ENCODE data around the gene GRAMD1B.

GRAMD1B gene

DNA sequence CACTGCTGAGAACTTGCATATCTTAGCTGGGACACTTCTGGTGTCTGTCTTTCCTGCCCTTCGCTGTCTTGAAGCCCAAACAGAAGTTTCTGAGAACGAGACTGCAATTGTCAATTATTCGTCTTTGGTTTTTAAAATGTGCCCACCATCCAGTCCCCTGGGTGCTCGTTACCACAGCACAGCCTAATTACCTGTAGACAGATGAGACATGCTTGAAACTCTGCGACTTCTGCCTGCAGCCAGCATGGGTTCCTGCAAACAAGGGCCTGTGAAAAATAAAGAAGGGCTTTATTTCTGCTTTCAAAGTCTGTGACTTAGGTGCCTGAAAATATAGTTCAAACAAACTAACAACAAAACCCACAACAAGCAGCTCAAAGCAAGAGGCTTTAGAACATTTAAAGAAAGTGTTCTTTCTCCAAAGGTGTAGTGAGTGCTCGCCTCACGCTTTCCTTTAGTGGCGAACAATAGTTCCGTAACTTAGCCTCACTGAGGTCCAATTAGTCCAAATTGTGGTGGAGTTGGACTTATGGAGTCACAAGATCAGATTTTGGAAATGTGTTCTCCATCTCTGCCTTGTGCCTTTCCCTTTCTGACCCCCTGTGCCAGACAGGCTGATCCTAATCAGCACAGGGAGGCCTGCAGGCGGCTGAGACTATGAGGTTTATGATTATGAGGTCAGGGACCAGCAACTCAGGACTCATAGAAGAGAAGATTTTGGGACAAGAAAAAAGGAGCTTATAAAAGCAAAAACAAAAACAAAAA is 20.4 kb upstream of the GRAMD1B start:
- no peak for DNase-seq

- no peak for DNase-seq
These were observed 19.9 kb upstream of the GRAMD1B start for GRCh38 chr11:123410218-123410549.

DNA sequence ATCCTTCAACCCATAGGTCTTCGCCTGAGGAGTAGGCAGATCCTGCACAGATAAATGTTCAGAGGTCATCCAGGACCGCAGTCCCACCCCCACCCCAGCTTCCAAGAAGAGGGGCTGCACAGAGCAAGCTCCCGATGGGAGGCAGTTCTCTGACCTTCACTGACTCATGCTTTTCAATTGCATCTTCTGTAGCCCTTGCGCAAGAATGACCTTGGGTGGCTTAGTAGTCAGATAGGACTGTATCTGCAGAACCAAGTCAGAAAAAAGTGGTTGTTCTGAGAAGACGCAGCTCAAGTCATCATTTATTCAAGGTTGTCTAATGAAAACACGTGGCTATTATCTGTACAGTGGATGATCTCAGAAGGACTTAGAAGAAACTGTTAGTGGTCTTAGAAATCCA is 16.4 kb upstream of the GRAMD1B start:
- no peak for DNase-seq

DNA sequence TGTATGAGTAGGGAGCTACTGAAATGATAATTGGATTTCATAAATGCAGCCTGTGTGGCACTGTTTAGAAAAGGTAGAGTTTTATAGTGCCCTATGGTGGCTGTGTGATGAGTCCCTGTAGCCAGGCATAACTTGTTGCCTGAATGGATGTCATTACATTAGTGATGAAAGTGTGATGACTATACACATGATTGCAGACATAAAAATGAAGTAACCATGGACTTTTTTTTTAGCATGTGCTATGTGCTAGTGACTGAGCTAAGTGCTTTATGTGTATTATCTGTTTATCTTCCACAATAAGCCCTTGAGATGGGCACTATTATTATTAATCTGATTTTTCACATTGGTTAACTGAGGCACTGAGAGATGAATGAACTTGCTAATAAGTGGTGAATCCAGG is 13.5 kb upstream of the GRAMD1B start:
- no peak for DNase-seq

DNA sequence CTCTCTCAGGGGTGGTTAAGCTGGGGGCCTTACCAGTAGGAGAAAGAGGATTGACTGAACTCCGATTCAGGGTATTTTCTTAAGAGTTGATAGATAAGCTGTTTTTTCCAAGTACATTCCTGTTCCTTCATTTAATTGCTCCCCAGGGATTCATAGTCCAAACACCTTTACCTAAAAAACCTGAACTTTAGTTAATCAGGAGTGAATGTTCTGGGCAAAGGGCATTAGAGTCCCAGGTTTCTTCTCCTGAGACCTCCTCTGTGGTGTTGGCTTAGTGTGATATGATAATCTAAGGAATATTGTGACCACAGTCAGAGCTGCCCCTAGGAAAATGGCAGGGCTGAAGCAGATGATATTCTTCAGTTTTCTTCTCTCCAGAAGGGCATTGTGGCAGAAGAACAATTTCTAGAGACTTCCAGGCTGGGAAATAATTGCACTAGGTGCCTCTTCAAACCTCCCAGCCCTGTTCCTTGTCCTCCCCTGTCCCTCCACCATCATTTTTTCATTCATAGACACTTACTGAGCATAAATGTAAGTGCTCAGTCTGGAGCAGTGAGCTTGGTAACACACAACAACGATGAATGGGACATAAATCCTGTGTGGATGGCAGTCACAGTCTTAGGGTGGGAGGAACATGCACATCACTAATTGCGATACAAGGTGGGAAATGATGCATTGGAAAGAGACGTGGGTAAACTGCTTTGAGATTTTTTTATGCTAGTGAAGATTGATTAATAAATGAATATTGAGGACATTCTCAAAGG is 11.5 kb upstream of the GRAMD1B start:
- no peak for DNase-seq

GRCh38 chr11:123419731-123420452 is 10.2 kb upstream of the GRAMD1B start:
- DNase-seq: no peak

- DNase-seq: no peak
These were observed 8.5 kb upstream of the GRAMD1B start for GRCh38 chr11:123421589-123421988.

- no peak for DNase-seq
These were observed 4.7 kb upstream of the GRAMD1B start for GRCh38 chr11:123425367-123425766.

DNA sequence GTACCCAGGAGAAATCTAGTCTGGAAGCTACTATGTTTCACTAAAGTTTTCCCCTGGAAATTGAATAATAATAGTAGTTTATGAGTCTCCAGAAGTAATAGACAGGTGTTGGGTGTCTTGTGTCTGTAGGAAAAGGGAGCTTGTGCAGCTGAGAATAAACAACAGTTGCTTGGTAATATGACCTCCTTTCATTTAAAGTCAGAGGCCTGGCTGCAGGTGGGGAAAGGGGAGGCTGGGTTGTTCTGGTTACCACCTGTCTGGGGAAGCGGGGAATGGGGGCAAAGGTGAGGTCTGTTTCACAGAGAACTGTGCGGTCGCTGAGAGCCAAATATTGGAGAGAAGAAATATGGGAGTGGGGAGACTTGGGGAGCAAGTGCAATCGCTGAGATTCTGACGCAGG is 3.3 kb upstream of the GRAMD1B start:
- DNase-seq: no peak

- no peak for DNase-seq
These were observed 2.7 kb upstream of the GRAMD1B start for GRCh38 chr11:123427405-123427804.

DNA sequence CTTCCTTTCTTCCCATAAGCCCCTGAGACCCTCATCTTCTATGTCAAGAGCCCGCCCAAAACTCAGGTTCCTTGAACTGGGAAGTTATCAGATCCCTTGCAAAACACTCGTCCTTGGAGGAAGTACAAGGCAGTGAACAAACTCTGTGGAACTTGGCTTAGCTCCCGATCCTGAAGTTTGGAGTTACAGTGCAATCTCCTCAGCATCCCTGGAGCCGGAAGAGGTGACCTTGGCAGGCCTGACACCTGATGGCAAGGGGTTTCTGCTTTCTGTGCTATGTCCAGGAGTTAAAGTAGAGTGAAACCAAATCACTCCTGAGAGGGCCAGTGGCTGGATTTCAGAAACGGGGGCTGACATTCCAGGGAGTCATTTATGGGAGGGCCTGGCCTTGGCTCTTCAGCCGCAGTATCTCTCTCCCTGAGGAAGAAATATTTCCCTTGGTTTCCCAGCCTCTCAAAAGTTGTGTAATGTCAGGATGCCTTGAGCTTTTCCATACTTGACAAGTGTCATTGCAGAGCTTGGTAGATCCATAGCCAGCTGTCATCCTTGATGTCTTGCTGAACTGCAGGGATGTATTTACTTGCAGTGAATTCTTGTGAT is 1.9 kb upstream of the GRAMD1B start:
- no peak for DNase-seq

GRCh38 chr11:123429336-123429735 is 733 bp upstream of the GRAMD1B start:
- no peak for DNase-seq

DNA sequence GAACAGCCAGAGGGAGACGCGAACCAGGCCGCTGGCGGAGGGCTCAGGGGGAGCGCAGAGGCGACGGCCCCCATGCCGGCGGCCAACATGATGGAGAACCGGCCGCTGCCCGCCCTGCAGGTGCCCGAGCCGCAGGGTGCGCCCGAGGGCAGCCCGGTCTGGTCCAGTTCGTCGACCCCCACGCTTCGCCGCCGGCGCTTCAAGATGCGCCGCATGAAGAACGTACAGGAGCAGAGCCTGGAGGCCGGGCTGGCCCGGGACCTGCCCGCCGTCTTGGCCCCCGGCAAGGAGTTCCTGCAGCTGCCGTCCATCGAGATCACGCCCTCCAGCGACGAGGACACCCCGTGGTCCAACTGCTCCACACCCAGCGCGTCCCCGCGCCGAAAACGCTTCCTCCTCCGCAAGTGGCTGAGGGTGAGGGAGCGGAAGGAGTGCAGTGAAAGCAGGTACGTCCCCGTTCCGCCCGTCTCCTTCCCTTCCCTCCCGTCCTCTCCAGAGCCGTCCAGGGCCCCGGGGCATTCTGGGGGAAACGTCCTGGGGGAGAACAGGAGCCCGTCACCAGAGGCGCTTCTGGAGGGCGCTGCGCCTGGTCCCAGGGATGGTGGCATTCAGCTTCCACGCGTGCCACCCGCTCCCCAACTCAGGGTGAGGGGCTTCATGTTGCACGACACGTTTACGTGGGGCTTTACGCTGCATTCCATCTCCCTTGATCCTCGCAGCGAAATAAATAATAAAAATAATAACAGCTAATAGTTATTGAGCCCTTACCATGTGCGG is 840 bp downstream of the GRAMD1B start:
- DNase-seq: peak; percentile 2 to 62 (median 26)

- DNase-seq: no peak
These were observed 1.6 kb downstream of the GRAMD1B start for GRCh38 chr11:123431619-123432018.

DNA sequence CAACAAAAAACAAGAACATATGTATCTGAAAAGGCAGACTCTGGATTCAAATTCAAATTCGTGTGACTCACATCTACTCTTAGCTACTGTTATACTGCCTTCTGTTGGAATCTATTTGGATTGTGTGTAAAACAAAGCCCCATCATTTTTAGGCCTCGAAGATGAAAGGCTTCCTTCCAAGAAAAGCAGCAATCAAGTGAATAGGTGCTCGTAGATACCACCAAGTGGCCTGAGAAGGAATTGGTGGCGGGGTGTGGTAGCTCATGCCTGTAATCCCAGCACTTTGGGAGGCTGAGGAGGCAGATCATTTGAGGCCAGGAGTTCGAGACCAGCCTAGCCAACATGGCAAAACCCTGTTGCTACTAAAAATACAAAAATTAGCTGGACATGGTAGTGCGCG is 4.2 kb downstream of the GRAMD1B start:
- DNase-seq: peak in 2 of 6 experiments; percentile 7 to 14

DNA sequence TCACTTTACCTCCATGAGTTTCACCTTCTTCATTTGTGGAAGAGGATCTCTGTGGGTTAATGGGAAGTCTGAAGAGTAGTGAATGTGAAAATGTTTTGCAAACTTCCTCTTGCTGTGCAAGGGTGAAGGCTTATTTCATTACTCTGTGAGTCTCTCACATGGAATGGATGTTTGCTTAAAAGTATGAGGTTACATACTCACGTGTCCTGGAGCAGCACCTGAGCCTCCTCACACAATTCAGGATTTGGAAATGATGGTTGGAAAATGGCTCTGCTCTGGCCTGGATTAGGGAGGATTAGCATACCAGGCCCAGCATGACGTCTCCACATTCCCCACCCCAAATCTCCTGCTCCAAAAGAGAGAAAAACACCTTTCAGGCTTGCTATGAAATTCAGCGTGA is 4.8 kb downstream of the GRAMD1B start:
- DNase-seq: no peak

- no peak for DNase-seq
These were observed 7.3 kb downstream of the GRAMD1B start for GRCh38 chr11:123437236-123437979.

DNA sequence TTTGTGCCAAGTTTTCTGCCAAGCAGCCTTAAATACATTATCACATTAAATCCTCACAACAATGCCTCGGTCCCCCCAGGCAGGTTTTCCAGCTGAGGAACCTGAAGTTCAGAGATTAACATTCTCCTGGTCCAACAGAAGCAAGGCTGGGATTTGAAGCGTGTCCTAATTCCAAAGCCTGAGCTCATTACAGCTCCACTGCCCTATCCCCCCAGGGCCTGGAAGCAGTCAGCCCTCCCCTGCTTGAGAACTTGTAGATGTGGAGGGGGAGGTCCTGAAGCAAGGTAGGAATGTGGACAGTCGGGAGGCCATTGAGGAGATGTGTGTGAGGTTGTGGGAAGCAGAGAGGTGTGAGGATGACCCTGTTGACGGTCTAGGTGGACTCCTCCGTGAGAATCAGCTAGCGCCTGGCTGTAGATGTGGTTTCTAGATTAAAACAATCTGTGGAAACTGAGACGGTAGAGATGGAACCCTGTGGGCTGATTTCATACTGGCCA is 8.1 kb downstream of the GRAMD1B start:
- DNase-seq: no peak

DNA sequence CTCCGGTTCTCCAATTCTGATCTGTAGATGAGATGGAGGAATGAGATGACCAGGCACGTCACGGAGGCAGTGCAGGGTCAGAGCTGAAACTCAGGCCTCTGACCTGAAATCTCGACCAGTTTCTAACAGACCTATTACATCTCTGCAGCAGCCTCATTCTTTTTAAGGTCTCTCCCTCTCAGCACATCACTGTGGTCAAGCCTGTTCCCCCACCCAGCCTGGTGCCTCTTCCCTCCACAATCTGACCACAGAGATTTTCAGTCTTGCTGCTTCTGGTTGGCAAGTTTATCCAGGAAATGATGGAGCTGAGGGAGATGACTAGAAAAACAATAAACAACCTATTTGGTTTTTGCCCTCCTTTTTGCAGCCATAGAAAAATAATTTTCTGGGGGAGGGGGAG is 9.5 kb downstream of the GRAMD1B start:
- no peak for DNase-seq

GRCh38 chr11:123441161-123441560 is 11.1 kb downstream of the GRAMD1B start:
- no peak for DNase-seq

- no peak for DNase-seq
These were observed 14.0 kb downstream of the GRAMD1B start for GRCh38 chr11:123443851-123444623.

Data from stimulated activated naive CD4-positive, alpha-beta T cell (primary cell).